ENCODE measurements around the gene GMPR2. TPM values are rescaled to one million over a fixed set of nuclear protein-coding genes. Genes with fewer than 3 reads are reported as not detected.

GMPR2 gene
- total and polyA plus RNA-seq, 7 experiments from 2014 or later = 38.2 to 107 (median 83.7) TPM

GRCh38 chr14:24263848-24264247 is 31.1 kb downstream of the GMPR2 start:
- Histone ChIP-seq H3K9me3 (ENCODE audit: control insufficient read depth in 2 of 3, low read length in 3 of 3) (no peaks in the 10 kb centered on the region), H3K27ac (ENCODE audit: low read depth, low read length) (no peak overlapping the region), H3K4me3 (ENCODE audit: low read length) (no peak overlapping the region), H3K4me1 (ENCODE audit: control insufficient read depth in 2 of 2, insufficient read depth in 2 of 2, low read length in 2 of 2) (no peaks in the 10 kb centered on the region), H3K27me3 (ENCODE audit: control insufficient read depth in 2 of 2, insufficient read depth in 2 of 2, low read length in 2 of 2) (no peaks in the 10 kb centered on the region), H3K36me3 (ENCODE audit: control insufficient read depth in 2 of 3, insufficient read depth in 3 of 3, low read length in 3 of 3) (peaks cover 0 to 64% (median 0%) of the 10 kb centered on the region in 3 experiments)
- no peaks in the 10 kb centered on the region for H3K9me3 Mint-ChIP-seq
- peaks cover 6 to 35% (median 15%) of the 10 kb centered on the region in 5 donors for H3K36me3 Mint-ChIP-seq
- H3K27me3 Mint-ChIP-seq = no peaks in the 10 kb centered on the region
- no peak for DNase-seq
- no peak for ATAC-seq
- no peak overlapping the region for H3K27ac Mint-ChIP-seq
- intact Hi-C loops (cut with micrococcal nuclease) = no loop called here
- CTCF ChIA-PET = no interaction called here
- POLR2A ChIA-PET = interaction anchor here (0.6 to 1.5 kb wide), 3 partner anchors 21 to 87 kb away, joined by 3 to 4 read pairs (median 3); partner anchors contain the start of genes GMPR2 and TINF2
- H3K4me3 Mint-ChIP-seq = no peak overlapping the region
- H3K4me1 Mint-ChIP-seq = peaks cover 0 to 7% (median 0%) of the 10 kb centered on the region in 7 donors

- Histone ChIP-seq H3K27me3 (ENCODE audit: control insufficient read depth in 2 of 2, insufficient read depth in 2 of 2, low read length in 2 of 2) (no peaks in the 10 kb centered on the region), H3K4me1 (ENCODE audit: control insufficient read depth in 2 of 2, insufficient read depth in 2 of 2, low read length in 2 of 2) (no peaks in the 10 kb centered on the region), H3K27ac (ENCODE audit: low read depth, low read length) (no peak overlapping the region), H3K36me3 (ENCODE audit: control insufficient read depth in 2 of 3, insufficient read depth in 3 of 3, low read length in 3 of 3) (peaks cover 0 to 64% (median 0%) of the 10 kb centered on the region in 3 experiments), H3K4me3 (ENCODE audit: low read length) (no peak overlapping the region), H3K9me3 (ENCODE audit: control insufficient read depth in 2 of 3, low read length in 3 of 3) (no peaks in the 10 kb centered on the region)
- ATAC-seq (no peak), DNase-seq (no peak)
- peaks cover 0 to 7% (median 0%) of the 10 kb centered on the region in 7 donors for H3K4me1 Mint-ChIP-seq
- intact Hi-C loops (cut with micrococcal nuclease) = no loop called here
- ChIA-PET POLR2A (interaction anchor here (0.5 to 1.7 kb wide), 5 partner anchors 21 to 88 kb away, joined by 3 to 4 read pairs (median 3); partner anchors contain the start of genes DHRS1, GMPR2, NOP9 and TINF2), CTCF (interaction anchor here (0.6 to 0.7 kb wide), 2 partner anchors 34 to 39 kb away, joined by 3 read pairs; no protein-coding TSS in a partner anchor)
- H3K36me3 Mint-ChIP-seq = peaks cover 6 to 37% (median 15%) of the 10 kb centered on the region in 5 donors
- H3K4me3 Mint-ChIP-seq = no peak overlapping the region
- H3K27ac Mint-ChIP-seq = peak overlapping the region in 1 of 9 donors; percentile 41
- no peaks in the 10 kb centered on the region for H3K9me3 Mint-ChIP-seq
- H3K27me3 Mint-ChIP-seq = no peaks in the 10 kb centered on the region
Measured at GRCh38 chr14:24264298-24264697, 31.6 kb downstream of the GMPR2 start.

GRCh38 chr14:24266344-24267244 is 33.9 kb downstream of the GMPR2 start:
- Histone ChIP-seq H3K27me3 (ENCODE audit: control insufficient read depth in 2 of 2, insufficient read depth in 2 of 2, low read length in 2 of 2) (no peaks in the 10 kb centered on the region), H3K27ac (ENCODE audit: low read depth, low read length) (no peak overlapping the region), H3K9me3 (ENCODE audit: control insufficient read depth in 2 of 3, low read length in 3 of 3) (no peaks in the 10 kb centered on the region), H3K4me1 (ENCODE audit: control insufficient read depth in 2 of 2, insufficient read depth in 2 of 2, low read length in 2 of 2) (peaks cover 0 to 7% of the 10 kb centered on the region in 2 donors), H3K36me3 (ENCODE audit: control insufficient read depth in 2 of 3, insufficient read depth in 3 of 3, low read length in 3 of 3) (peaks cover 0 to 63% (median 0%) of the 10 kb centered on the region in 3 experiments), H3K4me3 (ENCODE audit: low read length) (no peak overlapping the region)
- no peak for DNase-seq
- Mint-ChIP-seq H3K27ac (peak overlapping the region in 3 of 9 donors; percentile 18 to 73 (median 41)), H3K9me3 (no peaks in the 10 kb centered on the region), H3K36me3 (peaks cover 6 to 29% (median 15%) of the 10 kb centered on the region in 5 donors), H3K4me1 (peaks cover 0 to 19% (median 12%) of the 10 kb centered on the region in 7 donors), H3K4me3 (peak overlapping the region in 1 of 10 donors; percentile 39), H3K27me3 (no peaks in the 10 kb centered on the region)
- CTCF ChIA-PET = interaction anchor here (1.3 kb wide), 1 partner anchor 71 kb away, joined by 3 read pairs; no protein-coding TSS in a partner anchor
- no peak for ATAC-seq
- intact Hi-C loops (cut with micrococcal nuclease) = no loop called here
- POLR2A ChIA-PET = interaction anchor here (0.5 kb wide), 1 partner anchor 1710 kb away, joined by 3 read pairs; no protein-coding TSS in a partner anchor

GRCh38 chr14:24267516-24267915 is 34.8 kb downstream of the GMPR2 start:
- Histone ChIP-seq H3K9me3 (ENCODE audit: control insufficient read depth in 2 of 3, low read length in 3 of 3) (no peaks in the 10 kb centered on the region), H3K4me3 (ENCODE audit: low read length) (no peak overlapping the region), H3K4me1 (ENCODE audit: control insufficient read depth in 2 of 2, insufficient read depth in 2 of 2, low read length in 2 of 2) (peaks cover 8 to 14% of the 10 kb centered on the region in 2 donors), H3K36me3 (ENCODE audit: control insufficient read depth in 2 of 3, insufficient read depth in 3 of 3, low read length in 3 of 3) (peaks cover 0 to 63% (median 0%) of the 10 kb centered on the region in 3 experiments), H3K27me3 (ENCODE audit: control insufficient read depth in 2 of 2, insufficient read depth in 2 of 2, low read length in 2 of 2) (no peaks in the 10 kb centered on the region), H3K27ac (ENCODE audit: low read depth, low read length) (no peak overlapping the region)
- Mint-ChIP-seq H3K27me3 (no peaks in the 10 kb centered on the region), H3K36me3 (peaks cover 6 to 27% (median 15%) of the 10 kb centered on the region in 5 donors), H3K4me3 (peak overlapping the region in 1 of 10 donors; percentile 48), H3K9me3 (no peaks in the 10 kb centered on the region), H3K27ac (no peak overlapping the region), H3K4me1 (peaks cover 8 to 28% (median 21%) of the 10 kb centered on the region in 7 donors)
- DNase-seq (no peak), ATAC-seq (no peak)
- ChIA-PET CTCF (no interaction called here), POLR2A (no interaction called here)
- intact Hi-C loops (cut with micrococcal nuclease) = no loop called here

GRCh38 chr14:24268225-24268624 is 35.5 kb downstream of the GMPR2 start:
- intact Hi-C loops (cut with micrococcal nuclease) = no loop called here
- Histone ChIP-seq H3K27me3 (ENCODE audit: control insufficient read depth in 2 of 2, insufficient read depth in 2 of 2, low read length in 2 of 2) (no peaks in the 10 kb centered on the region), H3K4me1 (ENCODE audit: control insufficient read depth in 2 of 2, insufficient read depth in 2 of 2, low read length in 2 of 2) (peaks cover 12 to 17% of the 10 kb centered on the region in 2 donors), H3K9me3 (ENCODE audit: control insufficient read depth in 2 of 3, low read length in 3 of 3) (no peaks in the 10 kb centered on the region), H3K36me3 (ENCODE audit: control insufficient read depth in 2 of 3, insufficient read depth in 3 of 3, low read length in 3 of 3) (peaks cover 0 to 63% (median 0%) of the 10 kb centered on the region in 3 experiments), H3K27ac (ENCODE audit: low read depth, low read length) (no peak overlapping the region), H3K4me3 (ENCODE audit: low read length) (no peak overlapping the region)
- H3K36me3 Mint-ChIP-seq = peaks cover 6 to 26% (median 15%) of the 10 kb centered on the region in 5 donors
- ChIA-PET POLR2A (interaction anchor here (1.3 to 4.8 kb wide), 2 partner anchors 25 to 55 kb away, joined by 3 to 87 read pairs; partner anchors contain the start of genes CHMP4A and TINF2), CTCF (interaction anchor here (0.6 to 1.2 kb wide), 3 partner anchors 25 to 29 kb away, joined by 3 to 4 read pairs (median 4); partner anchors contain the start of gene TINF2)
- no peak for ATAC-seq
- peaks cover 12 to 34% (median 27%) of the 10 kb centered on the region in 7 donors for H3K4me1 Mint-ChIP-seq
- H3K27ac Mint-ChIP-seq = no peak overlapping the region
- no peak overlapping the region for H3K4me3 Mint-ChIP-seq
- no peak for DNase-seq
- H3K9me3 Mint-ChIP-seq = no peaks in the 10 kb centered on the region
- H3K27me3 Mint-ChIP-seq = no peaks in the 10 kb centered on the region

GRCh38 chr14:24269368-24269767 is 36.6 kb downstream of the GMPR2 start:
- no peak overlapping the region for H3K4me3 ChIP-seq (ENCODE audit: low read length)
- ATAC-seq = no peak
- peaks cover 23 to 46% (median 38%) of the 10 kb centered on the region in 7 donors for H3K4me1 Mint-ChIP-seq
- peaks cover 0 to 53% (median 0%) of the 10 kb centered on the region in 3 experiments for H3K36me3 ChIP-seq (ENCODE audit: control insufficient read depth in 2 of 3, insufficient read depth in 3 of 3, low read length in 3 of 3)
- no peak for DNase-seq
- H3K27me3 ChIP-seq (ENCODE audit: control insufficient read depth in 2 of 2, insufficient read depth in 2 of 2, low read length in 2 of 2) = no peaks in the 10 kb centered on the region
- H3K9me3 ChIP-seq (ENCODE audit: control insufficient read depth in 2 of 3, low read length in 3 of 3) = no peaks in the 10 kb centered on the region
- H3K27ac ChIP-seq (ENCODE audit: low read depth, low read length) = no peak overlapping the region
- no peaks in the 10 kb centered on the region for H3K27me3 Mint-ChIP-seq
- CTCF ChIA-PET = interaction anchor here (1.2 to 4.0 kb wide), 3 partner anchors 26 to 64 kb away, joined by 4 to 24 read pairs (median 9); partner anchors contain the start of gene TINF2
- peak overlapping the region in 2 of 9 donors; percentile 21 to 46 for H3K27ac Mint-ChIP-seq
- intact Hi-C loops (cut with micrococcal nuclease) = no loop called here
- H3K4me1 ChIP-seq (ENCODE audit: control insufficient read depth in 2 of 2, insufficient read depth in 2 of 2, low read length in 2 of 2) = peaks cover 17 to 21% of the 10 kb centered on the region in 2 donors
- no peaks in the 10 kb centered on the region for H3K9me3 Mint-ChIP-seq
- peak overlapping the region in 4 of 10 donors; percentile 25 to 93 (median 35) for H3K4me3 Mint-ChIP-seq
- peaks cover 6 to 26% (median 15%) of the 10 kb centered on the region in 5 donors for H3K36me3 Mint-ChIP-seq
- POLR2A ChIA-PET = interaction anchor here (1.2 to 4.8 kb wide), 5 partner anchors 27 to 56 kb away, joined by 3 to 87 read pairs (median 37); partner anchors contain the start of genes CHMP4A, DHRS1, LTB4R and LTB4R2
